ENCODE results near the gene TRAF1.

GRCh38 chr9:120912958-120913646 lies 13.5 kb downstream of the TRAF1 start:
- TF ChIP-seq, protein P1, sequence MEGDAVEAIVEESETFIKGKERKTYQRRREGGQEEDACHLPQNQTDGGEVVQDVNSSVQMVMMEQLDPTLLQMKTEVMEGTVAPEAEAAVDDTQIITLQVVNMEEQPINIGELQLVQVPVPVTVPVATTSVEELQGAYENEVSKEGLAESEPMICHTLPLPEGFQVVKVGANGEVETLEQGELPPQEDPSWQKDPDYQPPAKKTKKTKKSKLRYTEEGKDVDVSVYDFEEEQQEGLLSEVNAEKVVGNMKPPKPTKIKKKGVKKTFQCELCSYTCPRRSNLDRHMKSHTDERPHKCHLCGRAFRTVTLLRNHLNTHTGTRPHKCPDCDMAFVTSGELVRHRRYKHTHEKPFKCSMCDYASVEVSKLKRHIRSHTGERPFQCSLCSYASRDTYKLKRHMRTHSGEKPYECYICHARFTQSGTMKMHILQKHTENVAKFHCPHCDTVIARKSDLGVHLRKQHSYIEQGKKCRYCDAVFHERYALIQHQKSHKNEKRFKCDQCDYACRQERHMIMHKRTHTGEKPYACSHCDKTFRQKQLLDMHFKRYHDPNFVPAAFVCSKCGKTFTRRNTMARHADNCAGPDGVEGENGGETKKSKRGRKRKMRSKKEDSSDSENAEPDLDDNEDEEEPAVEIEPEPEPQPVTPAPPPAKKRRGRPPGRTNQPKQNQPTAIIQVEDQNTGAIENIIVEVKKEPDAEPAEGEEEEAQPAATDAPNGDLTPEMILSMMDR (IDR thresholded peaks at IDR 0.05; ENCODE audit: low read depth, low read length): no peak
- TF ChIP-seq, protein P2, sequence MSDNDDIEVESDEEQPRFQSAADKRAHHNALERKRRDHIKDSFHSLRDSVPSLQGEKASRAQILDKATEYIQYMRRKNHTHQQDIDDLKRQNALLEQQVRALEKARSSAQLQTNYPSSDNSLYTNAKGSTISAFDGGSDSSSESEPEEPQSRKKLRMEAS (IDR thresholded peaks at IDR 0.05; ENCODE audit: low read depth, low read length): no peak
- TF ChIP-seq POLR2A (IDR thresholded peaks at IDR 0.05; ENCODE audit: extremely low read depth, insufficient read length) (no peak), MYC (IDR thresholded peaks at IDR 0.05; ENCODE audit: low read depth, low read length) (no peak)

All from NB4 (cell line).